HG02943 (cell line): Measurements from ENCODE around the gene SLMAP.
"Not testable (repeated sequence)": the region's sequence is repeated elsewhere in the genome, so short reads cannot be mapped to it uniquely, and the experiment has no call there.

Source experiments
- ATAC-seq: cut with Tn5 transposase; IDR thresholded peaks from one replicate; pipeline ENCODE4 v1.9.1; 2021; ENCODE audit warnings: mild to moderate bottlenecking, low read depth, moderate library complexity; ENCODE audit not compliant: unreplicated experiment

Gene SLMAP

GRCh38 chr3:57869110-57869509 lies 113.0 kb downstream of the SLMAP start:
- not testable (repeated sequence) for ATAC-seq

GRCh38 chr3:57872606-57873005 lies 116.5 kb downstream of the SLMAP start:
- no peak for ATAC-seq

DNA sequence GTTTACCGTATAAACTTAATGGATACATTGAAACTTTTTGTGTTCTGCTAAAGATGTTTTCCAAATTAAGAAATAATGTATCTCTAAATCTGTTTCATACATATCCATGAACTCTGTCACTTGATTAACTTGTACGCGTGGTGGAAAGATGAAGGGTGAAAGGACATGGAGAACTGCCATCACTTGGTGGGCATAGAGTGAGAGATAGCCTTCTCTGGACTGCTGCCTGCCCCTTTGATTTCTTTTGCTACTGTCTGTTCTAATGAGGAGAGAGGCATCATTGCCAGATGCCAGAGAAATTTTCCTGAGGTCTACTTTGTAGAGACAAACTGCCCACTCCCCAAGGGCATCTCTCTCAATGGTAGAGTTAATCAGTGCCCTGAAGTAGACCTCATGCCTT lies 120.5 kb downstream of the SLMAP start:
- no peak for ATAC-seq

- no peak for ATAC-seq
These were observed 121.0 kb downstream of the SLMAP start for GRCh38 chr3:57877116-57877515.

GRCh38 chr3:57884436-57884835 lies 128.3 kb downstream of the SLMAP start:
- not testable (repeated sequence) for ATAC-seq

- ATAC-seq = no peak
These were observed 133.7 kb downstream of the SLMAP start for GRCh38 chr3:57889807-57890206.

DNA sequence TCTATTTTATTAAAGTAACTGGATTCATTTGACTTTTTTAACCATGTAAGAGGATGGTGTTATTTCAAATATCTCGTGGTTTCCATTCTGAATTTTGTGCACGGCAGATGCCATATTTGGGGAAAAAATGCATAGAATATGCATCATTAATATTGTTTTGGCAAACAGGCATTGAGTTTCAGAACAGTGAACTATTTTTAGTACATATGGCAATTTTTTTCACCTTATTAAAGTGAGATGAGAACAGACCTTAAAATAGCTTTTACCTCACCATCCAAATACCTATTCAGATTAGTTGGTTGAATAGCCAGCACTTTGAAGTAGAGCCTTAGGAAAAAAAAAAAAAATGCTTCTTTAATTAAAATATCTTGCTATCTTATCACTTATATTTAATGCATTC lies 134.8 kb downstream of the SLMAP start:
- no peak for ATAC-seq

- ATAC-seq = no peak
These were observed 136.3 kb downstream of the SLMAP start for GRCh38 chr3:57892423-57892822.

GRCh38 chr3:57893156-57893555 lies 137.0 kb downstream of the SLMAP start:
- ATAC-seq = no peak

GRCh38 chr3:57893668-57894067 lies 137.6 kb downstream of the SLMAP start:
- no peak for ATAC-seq

DNA sequence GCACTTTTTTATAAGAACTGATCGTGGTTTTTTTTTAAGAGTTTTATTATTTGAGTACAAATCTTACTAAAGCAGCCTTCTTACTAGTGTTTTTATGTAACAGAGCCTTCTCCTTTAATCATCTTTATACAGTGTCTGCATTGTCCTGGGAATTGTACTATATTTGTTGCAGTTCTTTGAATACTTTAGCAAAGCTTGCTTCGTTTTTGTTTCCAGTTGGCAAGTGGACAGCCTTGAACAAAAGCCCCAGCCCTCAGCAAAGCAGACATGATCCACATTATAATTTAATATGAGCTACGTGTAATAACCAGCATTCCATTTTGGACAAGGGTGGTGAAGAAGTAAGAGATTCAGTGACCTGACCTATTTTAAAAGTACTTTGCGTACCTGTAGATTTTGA lies 139.9 kb downstream of the SLMAP start:
- no peak for ATAC-seq

GRCh38 chr3:57896691-57897090 lies 140.6 kb downstream of the SLMAP start:
- ATAC-seq = no peak

DNA sequence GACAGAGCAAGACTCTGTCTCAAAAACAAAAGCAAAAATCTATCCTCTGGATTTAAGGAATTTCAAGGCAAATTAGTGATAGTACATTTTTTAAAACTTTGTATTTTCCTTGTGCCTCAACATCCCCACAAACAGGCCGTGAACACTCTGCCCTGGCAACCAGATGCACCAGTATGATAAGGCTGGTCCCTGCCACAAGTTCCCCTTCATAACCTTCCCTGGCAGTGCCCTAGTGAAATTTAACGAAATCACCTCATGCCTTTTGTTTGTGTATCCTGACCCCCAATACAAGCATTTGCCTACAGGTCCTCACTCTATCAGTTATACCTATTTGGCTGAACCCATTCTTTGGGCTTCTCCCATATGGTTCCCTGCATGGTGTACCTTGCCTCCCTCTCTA lies 144.7 kb downstream of the SLMAP start:
- no peak for ATAC-seq

GRCh38 chr3:57903124-57903890 lies 147.2 kb downstream of the SLMAP start:
- ATAC-seq = no peak

GRCh38 chr3:57910990-57911389 lies 154.9 kb downstream of the SLMAP start:
- ATAC-seq = no peak

DNA sequence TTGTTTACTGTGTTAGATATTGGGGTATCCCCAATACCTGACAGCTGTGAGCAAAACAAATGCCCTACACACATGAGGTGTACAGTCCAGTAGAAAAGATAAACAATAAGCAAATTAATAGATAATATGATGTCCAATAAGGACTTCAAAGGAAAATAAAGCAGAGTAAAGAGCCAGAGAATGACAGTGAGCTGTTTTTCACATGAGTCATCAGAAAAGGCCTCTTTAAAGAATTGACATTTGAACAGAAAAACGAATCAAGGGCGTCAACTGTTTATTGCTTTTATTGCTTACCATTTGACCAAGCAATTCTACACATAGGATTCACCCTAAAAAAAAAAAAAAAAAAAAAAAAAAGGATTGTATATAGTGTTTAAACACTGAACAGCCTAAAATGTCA lies 155.5 kb downstream of the SLMAP start:
- ATAC-seq = no peak

DNA sequence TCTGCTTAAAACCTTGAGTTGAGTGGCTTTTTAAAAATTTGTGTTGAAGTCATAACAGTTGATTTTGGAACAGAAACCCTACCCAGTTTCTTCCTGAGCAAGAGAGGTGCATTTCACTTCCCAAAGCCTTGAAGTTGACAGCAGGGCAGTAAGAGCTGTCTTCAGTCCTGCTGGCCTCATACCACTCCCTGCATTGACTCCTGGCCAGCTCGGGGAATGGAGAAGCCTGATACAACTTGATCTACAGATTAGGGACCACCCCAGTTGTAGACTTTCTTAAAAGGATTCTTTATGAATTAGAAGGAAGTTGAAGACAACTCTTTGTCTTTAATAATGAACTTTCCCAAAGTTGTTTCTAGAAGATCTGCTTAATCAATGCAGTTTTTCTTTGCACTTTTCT lies 161.5 kb downstream of the SLMAP start:
- ATAC-seq = no peak

- no peak for ATAC-seq
These were observed 162.2 kb downstream of the SLMAP start for GRCh38 chr3:57918123-57918837.

- no peak for ATAC-seq
These were observed 163.9 kb downstream of the SLMAP start for GRCh38 chr3:57919987-57920386.

DNA sequence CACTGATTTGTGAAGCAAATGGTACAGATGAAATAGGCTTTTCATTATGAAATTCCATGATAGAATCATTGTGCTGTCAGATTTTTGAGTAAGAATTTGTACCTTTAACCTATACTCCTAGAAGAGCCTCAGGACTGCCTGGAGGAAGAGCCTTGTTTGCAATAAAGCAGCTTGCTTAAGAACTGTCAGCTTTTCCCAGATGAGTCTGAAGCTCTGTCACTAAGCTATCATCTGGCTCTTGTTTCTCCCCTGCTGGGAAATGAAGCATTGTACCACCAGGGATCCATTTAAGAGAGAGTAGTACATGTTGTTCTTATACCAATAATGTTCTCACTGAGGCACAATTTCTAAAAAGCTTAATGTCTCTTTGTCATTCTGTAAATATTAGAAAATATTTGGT lies 167.0 kb downstream of the SLMAP start:
- ATAC-seq = no peak

DNA sequence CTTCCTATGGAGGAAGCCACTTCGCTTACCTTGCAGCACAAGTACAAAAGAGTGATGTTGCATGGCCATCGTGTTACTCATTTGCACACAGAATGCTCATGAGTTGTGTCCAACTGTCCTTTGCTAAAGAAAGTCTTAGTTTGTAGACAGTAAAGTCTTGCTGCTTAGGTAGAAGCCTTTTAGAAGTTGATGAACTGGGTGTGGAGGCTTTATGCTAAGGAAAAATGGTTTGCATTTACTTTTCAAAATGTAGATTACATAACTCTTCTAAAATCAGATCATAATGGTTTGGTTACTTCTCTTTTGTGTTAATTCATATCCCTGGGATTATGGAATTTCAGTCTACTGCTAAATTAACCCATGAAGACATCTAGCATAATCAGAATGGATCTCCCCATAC lies 167.6 kb downstream of the SLMAP start:
- no peak for ATAC-seq

DNA sequence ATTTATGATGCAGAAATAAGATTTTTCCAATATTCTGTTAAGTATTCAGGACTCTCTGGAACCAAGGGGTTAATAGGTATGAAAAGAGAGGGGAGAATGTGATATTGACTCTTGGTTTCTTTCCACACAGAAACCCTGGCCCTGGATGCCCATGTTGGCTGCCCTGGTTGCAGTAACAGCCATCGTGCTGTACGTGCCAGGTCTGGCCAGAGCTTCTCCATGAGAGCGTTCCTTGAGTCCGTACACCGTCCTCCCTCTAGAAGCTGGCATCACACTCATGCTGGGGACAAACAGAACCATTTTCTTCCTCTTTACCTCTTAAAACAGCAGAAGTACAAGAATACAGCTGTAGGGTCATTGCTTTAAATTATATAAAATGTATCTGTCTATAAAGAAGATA lies 171.1 kb downstream of the SLMAP start:
- no peak for ATAC-seq
